NCI-H1105 treated with DMSO at 0.1 percent for 48 hours (cell line): ENCODE measurements around the gene TREM1.
"Not testable (repeated sequence)": the region's sequence is repeated elsewhere in the genome, so short reads cannot be mapped to it uniquely, and the experiment has no call there.

Experiments used
- DNase-seq: peaks from one replicate; lab custom pipeline; 2025; lab: John Stamatoyannopoulos, UW

Gene TREM1

DNA sequence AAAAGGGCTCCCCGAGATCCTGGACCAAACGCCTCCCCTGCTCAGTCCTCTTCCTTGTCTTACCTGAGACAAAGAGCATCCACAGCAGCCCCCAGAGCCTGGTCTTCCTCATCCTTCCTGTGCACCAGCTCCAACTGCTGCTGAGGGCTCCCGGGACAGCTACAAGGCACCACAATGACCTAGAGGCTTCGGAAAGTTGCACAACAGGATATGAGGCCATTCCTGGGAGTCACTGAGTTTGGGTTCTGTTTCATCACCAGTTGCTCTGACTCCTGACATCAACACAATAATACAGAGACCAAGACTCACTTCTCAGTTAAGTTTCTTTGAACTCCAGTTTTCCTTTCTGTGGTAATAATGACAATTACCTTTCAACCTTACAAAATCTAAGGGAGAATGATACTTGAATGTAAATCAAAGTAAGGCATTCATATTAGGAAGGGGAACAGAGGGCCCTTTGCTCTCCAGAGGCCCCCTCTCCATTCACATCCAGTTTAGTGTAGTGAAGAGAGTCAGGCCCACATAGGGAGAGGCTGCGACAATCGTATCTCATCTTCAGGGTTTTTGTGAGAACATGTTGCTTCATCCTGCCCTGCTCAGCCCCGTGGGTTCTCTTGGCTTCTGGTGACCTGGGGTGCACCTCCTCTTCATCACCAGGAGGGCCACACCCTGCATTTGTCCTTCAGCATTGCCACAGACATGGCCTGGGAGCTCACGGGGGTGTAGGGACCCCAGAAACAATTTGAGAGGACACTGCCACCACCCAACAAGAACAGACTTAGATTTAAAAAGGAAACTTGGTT, at the start of gene TREM1:
Gene TREM1, minus strand, starts transcription at position 139 of the 803 bp plus-strand sequence. Its CDS starts 27 bp downstream, at position 112.
- no peak for DNase-seq

DNA sequence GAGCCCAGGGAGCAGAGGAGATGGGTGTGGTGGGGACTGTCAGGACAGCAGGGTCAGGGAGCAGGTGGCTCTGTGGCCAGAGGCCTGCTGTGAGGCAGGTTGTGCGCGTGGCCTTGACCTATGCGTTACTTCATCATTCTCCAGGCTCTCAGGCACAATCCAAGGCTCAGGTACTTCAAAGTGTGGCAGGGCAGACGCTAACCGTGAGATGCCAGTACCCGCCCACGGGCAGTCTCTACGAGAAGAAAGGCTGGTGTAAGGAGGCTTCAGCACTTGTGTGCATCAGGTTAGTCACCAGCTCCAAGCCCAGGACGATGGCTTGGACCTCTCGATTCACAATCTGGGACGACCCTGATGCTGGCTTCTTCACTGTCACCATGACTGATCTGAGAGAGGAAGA, 49.5 kb upstream of the TREM1 start:
- no peak for DNase-seq

DNA sequence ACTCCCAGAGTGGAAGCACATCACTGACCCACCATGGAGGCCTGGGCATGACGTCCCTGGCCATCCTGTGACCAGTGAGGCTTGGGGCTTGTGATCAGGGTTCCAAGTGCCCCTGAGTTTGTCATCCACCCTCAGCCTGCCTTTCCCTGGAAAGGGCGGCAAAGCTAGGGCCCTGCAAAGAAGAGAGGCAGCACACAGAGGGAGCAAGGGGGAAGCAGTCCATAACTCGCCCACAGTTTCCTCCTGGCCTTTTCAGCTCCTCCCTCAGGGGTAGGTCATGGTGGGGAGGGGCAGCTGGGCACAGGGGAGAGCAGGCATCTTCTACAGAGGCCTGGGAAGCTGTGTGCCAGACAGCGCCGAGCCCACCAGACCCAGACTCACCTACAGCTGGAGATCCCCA, 48.8 kb upstream of the TREM1 start, which contains the start of gene NCR2:
Gene NCR2, plus strand, starts transcription at position 313 of the 400 bp plus-strand sequence. CDS start 269 bp downstream, outside the sequence.
- DNase-seq, result no peak

DNA sequence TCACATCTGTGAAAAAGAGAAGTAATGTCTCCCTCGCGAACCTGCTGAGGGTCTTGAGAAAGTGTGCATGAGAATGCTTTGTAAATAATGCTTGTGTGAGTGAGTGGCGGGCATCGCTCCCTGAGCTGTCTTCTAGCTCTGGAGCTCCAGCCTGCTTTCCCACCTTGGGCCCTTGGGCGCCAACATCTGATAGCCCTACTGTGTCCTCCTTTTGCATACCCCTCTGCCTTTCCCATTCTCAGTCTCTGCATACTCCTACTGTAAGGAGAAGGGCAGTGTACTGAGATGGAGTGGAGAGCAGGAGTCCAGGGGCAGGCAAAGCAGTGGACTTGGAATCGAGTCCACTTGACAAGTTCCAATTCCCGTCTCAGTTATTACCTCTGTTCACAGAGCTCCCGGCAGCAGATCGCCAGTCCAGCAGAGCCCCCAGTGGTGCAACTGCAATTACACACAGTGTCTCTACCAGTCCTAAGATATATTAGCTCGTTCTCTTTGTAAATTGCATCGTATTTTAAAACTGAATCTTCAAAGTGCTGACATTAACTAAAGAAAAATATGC, 48.1 kb upstream of the TREM1 start:
- no peak for DNase-seq

DNA sequence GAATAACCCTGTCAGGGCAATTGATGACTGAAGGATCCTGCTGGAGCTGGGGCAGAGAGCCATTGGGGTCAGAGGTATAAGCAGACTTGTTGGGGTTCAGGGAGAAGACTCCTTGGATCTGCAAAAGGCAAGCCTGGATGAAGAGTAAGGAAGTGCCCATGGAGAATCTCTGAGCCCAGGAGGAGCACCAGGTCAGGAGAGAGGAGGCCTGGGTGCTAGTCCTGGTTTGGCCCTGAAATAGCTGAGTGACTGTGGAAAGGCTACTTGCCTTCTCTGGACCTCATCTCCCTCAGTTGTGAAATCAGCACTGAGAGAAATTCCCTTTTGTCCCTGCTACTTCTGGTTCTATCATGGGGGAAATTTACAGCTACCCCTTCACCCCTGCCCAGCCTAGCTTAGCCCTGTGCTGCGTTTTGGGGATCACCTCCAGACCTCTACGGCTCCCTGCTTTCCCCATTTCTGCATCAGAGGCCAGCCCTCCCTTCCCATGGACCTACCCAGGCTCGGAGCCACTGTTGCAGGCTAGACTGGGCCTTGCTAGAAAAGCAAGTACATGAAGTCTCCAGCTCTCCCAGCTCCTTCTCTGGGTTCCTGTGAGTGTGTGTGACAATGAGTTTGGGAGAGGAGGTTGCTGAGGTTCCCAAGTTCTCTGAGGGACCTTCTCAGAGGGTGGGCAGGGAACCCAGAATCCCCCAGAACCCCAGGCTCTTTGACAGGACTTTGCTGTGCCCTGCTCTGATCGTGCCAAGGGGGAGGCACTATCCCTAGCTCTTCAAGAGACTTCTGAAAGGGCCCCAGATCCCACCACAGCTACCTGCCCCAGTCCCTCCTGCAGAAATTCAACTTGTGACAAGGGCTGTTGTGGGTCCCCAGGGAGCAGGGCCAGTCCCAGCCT, 46.6 kb upstream of the TREM1 start:
- no peak for DNase-seq

GRCh38 chr6:41332241-41332640, 45.8 kb upstream of the TREM1 start:
- DNase-seq, result no peak

DNA sequence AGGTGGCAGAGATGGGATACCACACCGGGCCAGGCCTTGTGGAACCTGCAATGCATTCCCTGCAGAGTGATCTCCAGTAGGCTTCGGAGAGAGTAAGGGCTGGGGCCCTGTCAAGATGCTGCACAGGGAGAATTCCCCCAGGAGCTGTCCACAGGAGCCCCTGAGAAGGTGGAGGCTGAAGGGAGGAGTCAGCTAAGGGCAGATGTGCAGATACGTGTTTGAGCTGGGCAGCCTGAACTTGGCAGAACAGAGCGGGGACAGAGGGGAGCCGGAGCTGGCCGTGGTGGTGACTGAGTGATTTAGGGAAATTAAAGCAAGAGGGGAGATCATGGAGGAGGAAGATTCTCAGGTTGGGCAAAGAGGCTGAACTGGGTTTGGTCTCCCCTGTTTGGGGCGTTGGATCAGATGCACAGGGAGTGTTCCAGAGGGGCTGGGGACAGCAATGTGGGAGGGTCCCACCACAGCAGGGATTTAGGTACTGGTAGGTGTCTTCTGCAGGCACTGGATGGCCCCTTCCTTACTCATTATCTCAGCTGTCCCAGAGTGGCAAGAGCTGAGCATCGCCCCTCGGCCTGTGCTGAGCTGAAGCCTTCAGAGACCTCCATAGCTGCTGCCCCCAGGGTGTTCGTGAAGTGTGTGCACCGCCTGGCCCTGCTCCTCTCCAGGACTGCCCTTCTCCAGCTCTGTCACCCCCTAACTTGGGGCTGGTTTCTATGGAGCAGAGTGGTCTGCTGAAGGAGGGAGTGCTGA, 45.1 kb upstream of the TREM1 start:
- DNase-seq, result no peak

DNA sequence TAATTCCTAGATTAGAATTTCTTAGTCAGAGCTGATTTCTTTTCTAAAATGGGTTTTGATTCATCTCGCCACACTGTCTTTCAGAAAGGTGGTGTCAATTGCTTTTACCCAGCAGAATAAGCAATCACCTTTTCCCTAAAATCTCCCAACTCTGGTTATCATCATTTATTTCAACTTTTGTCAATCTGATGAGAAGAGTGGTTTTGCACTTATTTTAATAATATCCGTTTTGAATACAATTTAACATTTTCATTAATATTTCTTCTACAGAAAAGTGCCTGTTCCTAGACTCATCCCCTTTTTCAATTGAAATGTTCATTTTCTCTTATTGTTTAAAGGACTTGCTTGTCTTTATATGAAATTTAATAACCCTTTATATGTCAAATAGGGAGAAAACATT, 40.7 kb upstream of the TREM1 start:
- DNase-seq, result no peak

DNA sequence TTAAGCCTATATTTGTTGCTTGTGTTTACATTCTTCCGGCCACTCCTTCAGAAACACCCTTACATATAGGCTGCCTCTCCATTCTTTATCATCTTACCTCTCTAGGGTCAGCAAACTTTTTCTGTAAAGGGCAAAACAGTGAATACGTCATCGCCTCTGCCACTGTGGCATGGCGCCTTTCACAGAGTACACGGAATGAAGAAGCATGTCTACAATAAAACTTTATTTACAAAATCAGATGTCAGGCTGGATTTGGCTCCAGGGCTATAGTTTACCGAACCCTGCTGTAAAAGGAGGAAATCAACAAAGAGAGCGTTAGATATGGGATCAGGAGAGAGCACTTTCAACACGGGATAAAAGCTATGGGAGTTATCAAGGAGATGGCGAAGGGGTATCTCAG, 39.6 kb upstream of the TREM1 start:
- no peak for DNase-seq

- DNase-seq, result no peak
Measured at GRCh38 chr6:41325446-41326066, 39.1 kb upstream of the TREM1 start.

GRCh38 chr6:41321183-41321582, 34.7 kb upstream of the TREM1 start:
- DNase-seq, result no peak

- peak; percentile 86 for DNase-seq
Measured at GRCh38 chr6:41318654-41319565, 32.4 kb upstream of the TREM1 start.

DNA sequence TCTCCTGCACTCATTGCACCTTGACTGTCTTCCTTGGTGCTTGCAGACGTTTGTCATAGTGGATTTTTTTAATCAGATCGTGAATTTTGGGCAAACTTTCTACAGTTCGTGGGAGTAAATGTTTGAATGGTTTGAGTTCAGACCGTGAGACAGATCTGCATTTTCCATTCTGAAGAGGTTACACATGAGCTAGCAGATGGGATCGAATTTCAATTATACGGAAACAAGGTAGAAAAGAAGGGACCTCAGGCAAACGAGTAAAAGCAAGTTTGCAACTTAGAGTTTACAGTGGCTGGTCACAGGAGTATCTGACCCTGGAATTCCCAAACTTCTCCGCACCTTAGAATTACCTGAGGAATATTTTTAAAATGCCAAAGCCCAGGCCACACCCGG, 31.8 kb upstream of the TREM1 start:
- DNase-seq, result no peak

GRCh38 chr6:41315943-41316620, 29.6 kb upstream of the TREM1 start:
- DNase-seq, result no peak

- DNase-seq, result no peak
Measured at GRCh38 chr6:41315203-41315602, 28.7 kb upstream of the TREM1 start.

DNA sequence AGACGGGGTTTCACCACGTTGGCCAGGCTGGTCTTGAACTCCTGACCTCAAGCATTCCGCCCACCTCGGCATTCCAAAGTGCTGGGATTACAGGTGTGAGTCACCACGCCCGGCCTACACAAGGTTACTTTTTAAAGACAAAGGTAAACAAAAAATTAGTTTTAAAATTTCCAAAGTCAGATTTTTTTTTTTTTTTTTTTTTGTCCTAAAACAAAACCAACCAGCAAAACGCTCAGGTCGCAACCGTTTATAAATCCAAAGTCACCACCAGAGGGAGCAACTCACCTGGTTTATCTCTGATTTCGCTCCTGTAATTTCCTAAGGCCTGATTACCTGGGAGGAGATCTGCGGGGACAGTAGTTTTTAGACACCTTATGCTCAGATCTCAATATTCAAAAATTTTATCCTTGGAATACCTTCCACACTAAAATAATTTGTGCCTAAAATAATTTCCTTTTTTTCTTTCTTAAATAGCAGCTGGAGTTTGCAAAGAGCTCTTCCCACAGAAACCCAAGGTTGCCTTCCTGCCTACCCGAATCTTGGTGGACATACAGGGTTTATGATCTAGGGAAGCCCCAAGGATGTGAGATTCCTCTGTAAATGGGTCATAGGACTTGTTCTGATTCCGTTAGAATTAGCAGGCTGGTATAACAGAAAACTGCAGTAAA, 19.8 kb upstream of the TREM1 start:
- DNase-seq, result peak; percentile 60

GRCh38 chr6:41302638-41303037, 16.2 kb upstream of the TREM1 start:
- DNase-seq, result no peak

- DNase-seq, result no peak
Measured at GRCh38 chr6:41298785-41299502, 12.5 kb upstream of the TREM1 start.

DNA sequence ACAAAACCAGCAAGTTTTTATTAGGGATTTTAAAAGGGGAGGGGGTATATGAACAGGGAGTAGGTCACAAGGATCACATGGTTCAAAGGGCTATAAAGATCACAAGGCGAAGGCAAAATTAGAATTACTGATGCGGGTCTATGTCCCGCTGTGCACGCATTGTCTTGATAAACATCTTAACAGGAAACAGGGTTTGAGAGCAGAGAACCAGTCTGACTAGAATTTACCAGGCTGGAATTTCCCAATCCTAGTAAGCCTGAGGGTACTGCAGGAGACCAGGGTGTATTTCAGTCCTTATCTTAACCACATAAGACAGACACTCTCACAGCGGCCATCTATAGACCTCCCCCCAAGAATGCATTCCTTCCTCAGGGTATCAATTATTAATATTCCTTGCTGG, 10.8 kb upstream of the TREM1 start:
- DNase-seq, result not testable (repeated sequence)
